Suppressor macrophage treated with lipopolysaccharide for 1 hour (primary cell): ENCODE measurements around the gene SSBP3.
A peak's percentile ranks its signal among the peaks of the same experiment; 100 is the strongest.

Experiments used
- DNase-seq, 3 donors: peaks; one replicate each; pipeline ENCODE4 v3.0.0-alpha.2; 2020 to 2022

SSBP3 gene

DNA sequence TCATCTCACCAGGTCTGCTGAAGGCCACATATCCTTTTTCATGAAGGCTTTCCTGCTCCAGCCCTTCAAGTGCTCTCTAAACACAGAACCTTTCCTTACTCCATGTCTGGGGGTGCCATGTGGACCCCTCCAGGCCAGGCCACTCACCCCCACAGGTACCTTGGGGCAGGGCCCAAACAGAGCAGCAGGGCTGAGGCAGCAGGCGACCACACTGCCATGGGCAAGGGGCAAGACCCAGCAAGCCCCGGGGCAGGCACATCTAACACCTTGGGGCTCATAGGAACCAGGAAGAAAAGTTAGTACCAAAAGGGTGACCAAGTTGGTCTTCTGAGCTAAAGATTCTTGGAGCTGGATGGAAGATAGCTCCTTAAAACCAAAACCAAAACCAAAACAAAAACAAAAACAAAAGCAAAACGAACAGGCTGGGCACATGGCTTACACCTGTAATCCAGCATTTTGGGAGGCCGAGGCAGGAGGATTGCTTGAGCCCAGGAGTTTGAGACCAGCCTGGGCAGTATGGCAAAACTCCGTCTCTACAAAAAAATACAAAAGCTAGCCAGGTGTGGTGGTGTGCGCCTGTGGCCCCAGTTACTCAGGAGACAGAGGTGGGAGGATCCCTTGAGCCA, 142.5 kb downstream of the SSBP3 start:
- no peak for DNase-seq

DNA sequence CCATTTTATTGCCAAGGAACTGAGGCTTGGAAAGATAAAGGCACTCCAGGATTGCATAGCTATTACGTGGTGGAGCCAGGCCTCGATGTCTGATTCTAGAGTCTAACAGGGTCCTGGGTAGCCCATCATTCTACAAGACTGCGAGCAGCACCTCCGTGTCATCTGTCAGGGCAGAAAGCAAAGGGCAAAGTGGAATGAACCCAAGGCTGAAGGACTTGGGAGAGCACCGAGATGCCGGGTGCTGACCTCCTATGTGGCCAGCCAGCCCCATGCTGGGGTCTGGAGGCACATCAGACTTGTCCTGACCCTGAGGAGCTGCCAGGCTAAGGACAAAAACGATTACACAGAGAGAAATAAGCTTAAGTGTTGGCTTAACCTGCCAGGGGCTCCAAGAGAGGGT, 143.9 kb downstream of the SSBP3 start:
- DNase-seq: no peak

DNA sequence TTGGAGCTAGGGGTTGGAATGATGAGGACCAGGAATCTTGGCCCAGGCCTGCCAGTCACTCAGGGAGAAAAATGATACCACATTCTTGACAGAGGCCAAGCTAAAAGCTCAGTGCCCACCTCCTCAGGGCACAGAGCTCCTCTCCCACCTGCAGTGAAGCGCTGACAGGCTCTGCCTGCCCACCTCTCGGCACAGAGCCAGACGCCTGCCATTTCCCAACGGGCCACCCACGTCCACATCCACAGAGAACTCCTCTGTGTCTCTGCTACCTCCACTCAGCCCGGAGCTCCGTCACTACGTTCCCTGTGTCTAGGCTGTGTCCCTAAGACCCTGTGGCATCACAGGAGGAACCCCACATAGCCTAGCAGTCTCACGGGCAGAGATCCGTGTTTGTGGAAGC, 145.4 kb downstream of the SSBP3 start:
- no peak for DNase-seq

DNA sequence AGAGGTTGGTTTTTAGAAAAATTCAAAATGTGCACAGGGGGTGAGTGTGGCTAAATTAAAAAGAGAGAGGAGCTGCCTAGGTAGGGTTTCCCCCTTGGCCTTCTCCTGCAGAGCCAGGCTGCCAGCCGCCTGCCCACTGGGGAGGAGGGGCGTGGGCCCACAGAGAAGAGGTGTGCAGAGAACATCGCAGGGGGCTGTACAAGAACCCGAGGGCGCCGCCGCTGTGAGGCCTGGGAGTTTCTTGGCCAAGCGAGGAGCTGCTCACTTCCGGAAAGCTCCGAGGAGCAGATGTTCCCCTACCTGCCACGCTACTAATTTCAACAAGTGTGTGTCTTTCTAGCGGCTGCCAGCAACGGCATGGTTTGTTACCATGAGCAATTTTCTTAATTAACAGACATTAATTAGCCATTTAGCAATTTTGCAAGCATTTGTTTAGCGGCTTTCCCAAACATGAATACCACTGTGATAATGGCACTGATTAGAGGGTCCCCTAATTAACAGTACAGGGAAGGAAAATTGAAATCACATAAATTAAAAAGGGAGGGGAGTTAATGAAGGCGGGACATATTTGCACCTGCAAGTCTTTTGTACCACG, 146.6 kb downstream of the SSBP3 start:
- DNase-seq: no peak

DNA sequence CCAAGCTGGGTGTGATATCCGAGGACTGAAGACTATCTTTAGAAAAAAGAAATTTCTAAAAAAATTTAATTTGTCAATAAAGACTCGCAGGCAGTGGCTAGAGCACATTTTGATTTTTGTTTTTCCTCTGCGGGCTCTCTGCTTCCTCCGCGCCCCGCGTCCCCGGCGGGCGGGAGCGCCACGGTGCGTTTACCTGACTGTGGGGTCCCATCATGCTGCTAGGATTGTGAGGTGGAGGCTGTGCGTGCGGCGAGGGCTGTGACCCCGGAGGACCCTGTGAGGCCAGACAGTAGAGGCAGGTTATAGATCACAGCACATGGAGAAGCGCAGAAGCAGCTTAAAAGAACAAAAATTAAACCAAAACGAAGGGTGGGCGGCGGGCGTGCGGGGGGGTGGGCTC, 148.3 kb downstream of the SSBP3 start:
- DNase-seq: no peak

DNA sequence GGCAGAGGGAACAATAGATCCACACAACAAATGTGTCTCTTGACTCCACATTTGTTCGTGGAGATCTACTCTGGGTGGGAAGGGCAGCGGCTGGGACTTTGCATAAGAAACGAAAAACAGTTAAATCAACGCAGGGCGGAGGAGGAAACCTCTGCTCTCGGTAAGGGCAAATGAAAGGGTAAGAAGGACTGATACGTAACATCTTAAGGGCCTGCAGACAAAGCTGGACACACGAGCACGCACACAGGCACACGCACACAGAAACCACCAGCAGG, 148.9 kb downstream of the SSBP3 start:
- no peak for DNase-seq

DNA sequence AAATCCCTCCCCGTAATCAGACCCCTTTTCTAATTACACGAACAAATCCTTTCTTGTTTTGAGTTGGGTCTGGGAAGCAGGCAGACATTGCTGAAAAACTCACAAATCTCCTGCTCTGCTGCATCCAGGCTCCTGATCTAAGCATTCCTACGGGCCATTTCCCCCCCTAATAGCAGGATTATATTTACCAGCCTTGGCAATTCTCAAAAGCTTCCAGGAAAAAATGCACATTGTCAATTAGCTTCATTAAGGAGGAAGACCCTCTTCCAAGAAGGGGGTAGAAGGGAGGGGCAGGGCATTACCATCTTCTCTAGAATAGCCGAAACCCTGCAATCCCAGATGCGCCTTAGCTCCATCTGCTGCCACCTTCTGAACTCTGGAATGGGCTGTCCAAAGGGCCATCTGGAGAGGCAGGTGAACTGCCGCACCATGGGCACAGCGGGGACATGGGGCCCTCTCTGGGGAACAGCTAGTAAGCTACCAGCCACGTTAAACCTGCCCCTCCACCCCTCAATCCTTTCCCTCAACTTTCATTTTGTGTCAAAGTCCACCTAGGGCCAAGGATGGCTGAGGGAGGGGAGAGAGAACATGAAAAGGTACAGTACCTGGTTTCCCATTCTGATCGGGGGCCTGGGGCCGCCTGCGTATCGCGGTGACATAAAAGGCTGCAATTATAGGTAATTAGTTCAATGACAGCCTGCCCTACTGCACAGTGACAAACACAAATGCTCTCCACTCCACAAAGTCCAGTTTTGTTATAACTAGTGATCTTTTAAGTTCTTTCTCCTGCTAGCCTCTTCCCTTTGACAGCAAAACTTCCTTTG, 149.5 kb downstream of the SSBP3 start:
- no peak for DNase-seq

DNA sequence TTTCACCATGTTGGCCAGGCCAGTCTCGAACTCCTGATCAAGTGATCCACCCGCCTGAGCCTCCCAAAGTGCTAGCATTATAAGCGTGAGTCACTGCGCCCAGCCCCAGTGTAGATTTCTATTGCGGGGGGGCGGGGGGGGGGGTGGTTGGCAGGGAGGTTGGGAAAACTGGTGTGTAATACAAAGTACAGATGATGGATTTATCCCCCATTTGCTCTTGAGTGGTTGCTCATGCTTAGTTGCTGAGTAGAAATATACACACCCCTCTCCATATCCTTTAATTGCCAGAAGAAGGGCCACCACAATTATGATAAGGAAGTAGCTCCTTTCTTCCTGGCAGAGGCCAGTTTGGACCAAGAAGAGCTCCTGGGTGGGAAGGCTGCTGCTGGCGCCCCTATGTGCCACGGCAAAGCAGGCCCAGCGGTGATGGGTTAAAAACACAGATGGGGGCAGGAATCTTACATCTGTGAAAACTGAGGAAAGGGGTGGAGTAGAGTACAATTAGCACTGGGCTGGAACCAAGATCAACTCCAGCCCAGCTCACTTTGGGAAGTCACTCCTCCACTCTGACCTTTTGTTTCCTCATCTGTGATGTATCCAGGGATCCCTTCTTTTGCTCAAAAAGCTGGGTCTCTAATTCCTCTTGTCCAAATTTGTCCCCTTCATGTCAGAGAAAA, 151.0 kb downstream of the SSBP3 start:
- no peak for DNase-seq

DNA sequence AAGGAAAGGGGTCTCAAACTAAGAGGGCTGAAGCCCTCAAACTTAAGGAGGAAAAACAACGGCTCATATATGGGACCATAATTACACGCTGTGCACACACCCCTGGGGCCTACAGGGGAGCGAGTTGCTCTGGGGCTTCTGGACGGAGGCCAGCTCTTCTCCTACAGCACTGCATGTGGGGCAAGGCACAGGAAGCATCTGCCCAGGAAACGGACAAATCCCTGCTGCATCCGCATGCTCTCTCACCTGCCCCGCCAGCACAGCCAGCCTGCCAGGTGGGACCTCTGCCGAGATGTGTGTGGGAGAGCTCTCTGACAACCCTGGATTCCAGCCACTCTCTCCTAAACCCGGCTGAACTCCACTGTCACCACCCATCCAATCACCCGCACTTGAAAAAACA, 152.1 kb downstream of the SSBP3 start:
- DNase-seq: no peak

DNA sequence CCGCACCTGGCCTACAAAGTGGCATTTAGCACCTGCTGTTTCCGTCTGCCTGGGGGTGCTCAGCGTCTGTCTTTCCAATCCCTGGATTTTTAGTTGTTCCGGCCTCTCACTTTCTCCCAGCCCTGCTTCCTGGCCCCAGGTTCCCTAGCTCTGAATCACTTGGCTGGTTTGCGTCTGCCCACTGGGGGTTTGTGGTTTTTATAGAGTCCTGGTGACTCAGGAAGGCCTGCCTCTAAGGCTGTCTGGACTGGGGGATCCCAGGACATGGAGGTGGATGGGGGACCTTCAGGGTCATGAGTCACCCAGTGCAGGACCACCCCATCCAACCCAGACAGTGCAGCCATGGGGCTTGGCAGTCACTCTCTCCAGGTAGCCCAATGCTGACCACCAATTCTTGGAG, 152.7 kb downstream of the SSBP3 start:
- peak; percentile 57 to 75 (median 68) for DNase-seq

DNA sequence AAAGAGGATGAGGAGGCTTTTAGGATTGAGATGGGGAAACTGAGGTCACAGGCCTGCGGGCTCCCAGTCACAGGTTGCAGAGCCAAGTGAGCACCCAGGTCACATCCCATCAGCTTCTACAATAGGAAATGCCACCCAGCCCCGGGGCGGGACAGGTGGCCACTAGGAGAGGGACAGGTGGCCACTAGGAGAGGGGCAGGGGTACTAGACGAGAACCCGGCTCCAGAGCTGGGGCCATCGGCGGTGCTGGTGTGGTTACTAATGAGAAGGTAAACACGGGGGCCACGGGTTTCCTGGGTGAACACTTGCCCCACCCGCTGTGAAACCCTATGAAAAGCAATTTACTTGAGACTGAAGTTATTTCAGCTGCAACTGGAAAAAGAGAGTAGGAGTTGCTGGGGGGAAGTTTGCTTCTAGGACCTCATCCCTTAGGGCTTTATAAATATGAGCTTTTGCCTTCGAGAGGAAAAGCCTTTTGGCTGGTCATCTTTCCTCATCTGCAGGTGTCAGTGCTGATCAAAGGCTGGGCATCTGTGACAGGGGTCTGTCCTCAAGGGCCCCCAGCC, 153.7 kb downstream of the SSBP3 start:
- DNase-seq: no peak

DNA sequence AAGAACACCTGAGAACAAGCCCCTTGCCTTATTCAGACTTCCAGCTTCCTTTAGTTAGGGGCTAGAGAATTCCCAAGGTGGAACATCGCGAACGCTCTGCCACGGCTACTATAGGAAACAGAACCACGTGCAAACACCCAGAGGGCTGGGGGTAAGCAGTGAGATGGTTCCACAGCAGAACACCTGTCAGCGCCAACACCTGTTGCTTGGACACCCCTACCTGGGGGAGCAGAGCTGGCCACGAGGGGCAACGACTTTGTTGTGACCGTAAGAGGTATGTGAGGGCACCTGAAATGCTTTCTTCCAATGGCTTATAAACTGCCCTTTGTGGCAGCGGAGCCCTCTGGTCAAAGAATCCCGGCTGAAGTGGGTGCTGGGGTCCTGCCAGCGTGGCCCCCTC, 155.5 kb downstream of the SSBP3 start:
- no peak for DNase-seq

DNA sequence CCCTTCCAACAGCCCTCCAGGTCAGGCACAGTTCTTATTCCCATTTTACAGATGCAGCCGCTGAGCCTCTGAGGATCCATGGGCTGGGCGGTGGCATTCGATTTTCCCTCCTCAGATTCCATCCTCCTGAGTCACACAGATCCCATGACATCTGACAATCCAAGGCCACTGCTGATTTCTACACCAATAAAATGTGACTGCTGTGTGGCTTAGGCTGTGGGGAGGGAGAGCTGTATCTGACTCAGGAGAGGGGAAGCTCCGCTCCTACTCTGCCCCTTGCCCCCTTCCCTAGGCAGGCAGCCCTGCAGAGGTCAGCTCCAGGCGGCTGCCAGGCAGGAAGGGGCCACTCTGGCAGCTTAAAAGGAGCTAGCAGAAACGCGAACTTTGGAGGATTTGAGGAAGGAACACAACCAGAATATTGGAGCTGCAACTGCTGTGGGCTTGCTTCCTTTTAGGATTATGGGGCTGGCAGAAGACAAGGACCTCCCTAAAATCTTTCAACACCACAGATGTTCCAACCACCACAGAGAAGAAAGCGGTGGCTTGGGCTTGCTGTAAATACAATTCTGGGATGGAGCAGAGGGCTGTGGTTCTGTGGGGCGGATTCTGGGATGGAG, 156.3 kb downstream of the SSBP3 start:
- peak; percentile 53 to 83 (median 71) for DNase-seq

DNA sequence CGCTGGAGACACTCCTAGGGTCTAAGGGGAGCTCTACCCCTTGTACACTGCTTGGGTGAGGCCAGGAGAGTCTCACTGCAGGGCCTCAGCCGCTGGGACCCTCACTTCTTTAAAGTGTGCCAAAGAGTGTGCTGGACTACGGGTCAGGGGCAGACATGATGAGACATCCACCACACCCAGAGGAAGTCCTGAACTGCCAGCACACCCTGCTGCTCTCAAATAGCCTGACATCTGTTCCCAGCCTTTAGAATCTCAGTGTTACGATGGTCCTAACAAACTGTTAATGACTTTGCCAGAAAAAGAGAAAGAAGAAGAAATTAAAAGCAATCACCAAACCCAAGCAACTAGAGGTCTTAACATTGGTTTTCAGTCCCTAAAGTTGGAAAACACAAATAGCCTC, 157.2 kb downstream of the SSBP3 start:
- no peak for DNase-seq

DNA sequence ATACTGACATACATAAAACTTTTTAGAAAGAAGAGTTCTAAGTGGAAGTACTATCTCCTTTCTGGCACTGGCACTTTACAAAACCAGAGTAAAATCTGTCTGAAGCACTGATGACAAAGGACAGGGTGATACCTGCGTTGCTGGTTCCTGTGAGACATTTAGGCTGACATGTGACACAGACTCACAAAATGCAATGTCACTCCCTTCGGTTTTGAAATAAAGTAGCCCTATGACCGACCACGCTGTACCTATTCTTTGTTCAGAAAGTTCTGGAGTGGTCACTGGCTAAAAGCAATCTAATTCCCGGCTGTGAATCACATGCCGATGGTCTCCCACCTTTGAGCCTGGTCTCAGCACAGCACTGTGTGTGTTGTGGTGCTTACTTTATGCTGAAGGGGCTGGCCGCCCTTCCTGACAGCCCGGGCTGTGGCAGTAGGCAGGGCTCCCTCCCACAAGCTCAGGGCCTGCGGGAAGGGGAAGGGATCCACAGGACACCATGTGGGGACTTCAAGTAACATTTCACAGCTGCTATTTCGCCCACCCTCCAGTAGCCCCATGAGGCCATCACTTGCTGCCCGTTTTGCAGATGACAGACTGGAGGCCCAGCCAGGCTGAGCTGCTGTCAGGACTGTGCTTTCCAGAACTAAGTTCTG, 158.2 kb downstream of the SSBP3 start:
- peak in 1 of 3 donors; percentile 67 for DNase-seq

DNA sequence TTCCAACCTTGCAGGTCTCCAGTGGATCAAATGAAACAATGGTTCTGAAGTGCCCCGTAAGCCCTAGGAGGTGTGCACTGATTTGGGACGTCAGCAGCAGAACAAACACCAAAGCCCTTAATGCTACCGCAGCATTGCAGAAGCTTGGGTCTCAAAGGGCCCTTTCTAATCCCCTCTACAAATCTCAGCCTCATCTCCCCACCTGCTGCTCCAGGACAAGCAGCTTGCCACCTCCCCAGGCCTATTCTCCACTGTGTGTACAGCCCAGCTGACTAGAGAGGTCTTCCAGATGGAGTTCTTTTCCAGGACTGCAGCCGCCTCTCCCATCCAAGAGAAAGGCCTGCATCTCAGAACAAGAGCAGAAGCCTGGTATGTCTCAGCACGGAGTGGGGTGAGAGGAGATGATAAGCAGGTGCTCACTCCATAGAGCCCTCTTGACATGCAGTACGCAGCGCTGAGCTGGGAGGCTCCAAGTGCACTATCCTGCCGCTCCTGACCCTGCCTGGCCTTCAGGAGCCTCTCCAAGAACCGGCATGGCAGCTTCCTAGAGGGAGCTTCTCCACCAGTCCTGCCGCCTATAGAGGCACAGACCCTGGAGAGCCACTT, 160.0 kb downstream of the SSBP3 start:
- no peak for DNase-seq

DNA sequence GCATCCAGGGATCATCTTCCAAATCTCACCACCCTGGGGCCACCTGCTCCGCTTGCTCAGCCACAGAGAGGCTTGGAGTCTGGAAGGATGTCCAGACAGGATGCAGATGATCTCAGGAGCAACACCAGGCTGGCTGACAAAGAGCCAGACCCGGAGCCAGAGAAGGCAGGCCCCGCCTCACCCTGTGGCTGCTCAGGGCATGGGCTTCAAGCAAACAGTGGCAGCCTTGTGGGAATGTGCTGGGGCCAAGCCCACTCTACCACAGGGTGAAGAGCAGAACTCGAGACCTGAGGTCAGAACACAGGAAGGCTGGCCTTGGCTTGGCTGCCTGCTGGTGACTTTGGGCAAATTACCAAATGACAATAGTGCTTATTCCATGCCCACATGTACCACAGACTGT, 160.7 kb downstream of the SSBP3 start:
- no peak for DNase-seq

DNA sequence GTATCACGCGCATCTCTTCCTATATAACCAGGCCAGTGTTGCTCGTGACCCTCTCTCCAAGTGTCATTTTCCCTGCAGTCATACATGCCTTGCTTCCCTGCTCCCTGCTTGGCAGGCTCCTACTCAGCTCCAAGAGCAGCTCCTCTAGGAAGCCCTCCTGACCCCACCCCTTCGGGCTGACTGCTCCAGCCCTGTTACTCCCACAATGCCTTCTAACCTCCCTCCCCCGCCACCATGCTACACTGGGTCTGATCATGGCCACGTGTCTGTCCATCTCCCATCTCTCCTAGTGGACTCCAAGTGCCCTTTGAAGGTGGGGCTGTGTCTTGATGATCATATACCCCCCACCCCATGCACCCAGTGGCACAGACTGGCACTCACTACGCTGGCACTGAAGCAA, 161.5 kb downstream of the SSBP3 start:
- no peak for DNase-seq

DNA sequence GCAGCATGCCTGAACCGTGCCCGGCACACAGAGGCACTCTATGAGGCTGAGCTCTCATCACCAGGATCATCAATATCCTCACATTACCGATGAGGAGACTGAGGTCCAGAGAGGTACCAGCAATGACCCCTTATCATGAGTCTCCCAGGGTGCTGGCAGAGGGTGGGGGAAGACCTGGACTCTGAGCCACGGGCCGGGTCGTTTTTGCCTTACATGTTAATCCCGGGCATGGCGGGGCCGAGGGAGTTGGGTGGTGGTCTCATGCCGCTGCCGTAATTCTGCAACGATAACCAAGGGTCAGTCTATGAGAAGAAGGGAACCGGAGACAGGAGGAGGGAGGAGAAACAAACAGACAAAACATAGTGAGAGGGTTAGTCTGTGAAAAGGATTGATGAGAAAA, 163.2 kb downstream of the SSBP3 start:
- DNase-seq: no peak

DNA sequence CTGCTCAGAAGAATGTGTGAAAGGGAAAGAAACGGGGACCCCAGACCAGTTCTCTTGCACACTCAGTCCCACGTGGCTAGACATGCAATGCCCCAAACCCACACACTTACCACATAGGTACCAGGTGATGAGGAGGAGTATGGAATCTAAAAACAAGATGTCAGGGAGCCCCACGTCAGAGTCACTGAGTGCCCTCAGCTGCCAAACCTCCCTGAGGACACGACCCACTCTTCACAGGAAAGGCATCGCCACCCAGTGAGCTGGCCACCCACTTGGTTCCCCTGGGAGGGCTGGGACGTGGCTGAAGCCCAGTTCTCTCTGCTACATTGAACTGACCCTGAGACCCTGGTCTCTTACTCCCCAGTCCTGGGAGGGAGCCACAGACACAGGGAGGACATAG, 164.8 kb downstream of the SSBP3 start:
- DNase-seq: no peak

DNA sequence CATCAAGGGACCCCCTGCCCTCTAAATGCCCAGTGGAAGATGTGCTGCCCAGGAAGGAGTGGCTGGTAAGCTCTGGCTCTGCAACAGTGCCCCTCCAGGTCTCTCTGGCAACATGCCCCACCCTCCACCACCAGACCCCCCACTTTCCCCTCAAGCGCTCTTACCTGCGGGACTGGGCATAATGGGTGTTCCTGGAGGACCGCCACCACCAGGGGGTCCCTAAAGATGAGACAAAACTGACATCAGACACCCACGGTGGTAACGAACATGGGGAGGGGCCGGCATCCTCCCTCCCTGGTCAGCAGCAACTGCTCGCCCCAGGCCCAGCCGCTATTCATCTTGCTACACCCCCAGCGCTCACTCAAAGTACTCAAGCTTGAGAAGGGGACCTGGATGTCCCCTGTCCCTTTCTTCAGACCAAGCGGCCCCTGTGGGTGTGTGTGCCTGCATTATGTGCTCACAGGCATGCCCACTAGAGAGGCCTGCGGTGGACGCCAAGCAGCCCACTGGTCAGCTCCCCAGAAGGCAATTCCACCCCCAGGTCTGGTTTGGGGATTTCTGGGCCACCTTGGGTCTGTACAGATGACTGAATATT, 165.4 kb downstream of the SSBP3 start:
- no peak for DNase-seq

DNA sequence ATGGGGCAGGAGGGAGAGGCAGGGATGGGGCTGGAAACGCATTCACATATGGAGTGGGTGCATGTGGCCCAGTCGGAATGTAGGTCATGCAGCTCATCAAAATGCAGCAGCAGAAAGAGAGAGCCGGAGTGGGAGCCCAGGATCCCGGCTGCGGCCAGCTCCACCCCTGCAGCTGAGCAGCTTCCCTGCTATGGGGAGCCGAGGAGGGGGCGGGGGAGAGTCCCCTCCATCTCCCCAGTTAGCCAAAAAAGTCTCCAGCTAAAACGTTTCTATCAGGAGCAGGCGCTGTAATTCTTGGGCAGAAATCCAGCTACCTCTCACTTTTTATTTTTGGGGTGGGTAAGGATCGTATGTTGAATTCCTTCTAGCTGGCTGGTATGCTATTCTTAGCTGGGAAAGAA, 166.6 kb downstream of the SSBP3 start:
- no peak for DNase-seq
